HG03575 (cell line): ENCODE measurements around the gene POLR2L.

ENCODE experiments used
- ATAC-seq: cut with Tn5 transposase; IDR thresholded peaks from one replicate; pipeline ENCODE4 v1.9.1; 2021; ENCODE audit not compliant: unreplicated experiment, insufficient number of reproducible peaks, low FRiP score; ENCODE audit errors: extremely low read depth

Gene POLR2L

GRCh38 chr11:844693-845644, 2.6 kb upstream of the POLR2L start:
- ATAC-seq = no peak

- no peak for ATAC-seq
Measured at GRCh38 chr11:843818-844692, 1.7 kb upstream of the POLR2L start.

GRCh38 chr11:843086-843734, 881 bp upstream of the POLR2L start:
- no peak for ATAC-seq

- no peak for ATAC-seq
Measured at GRCh38 chr11:841981-842369, 354 bp downstream of the POLR2L start.

- no peak for ATAC-seq
Measured at GRCh38 chr11:839875-840617, 2.3 kb downstream of the POLR2L start.

GRCh38 chr11:839280-839623, 3.1 kb downstream of the POLR2L start:
- no peak for ATAC-seq

- ATAC-seq = no peak
Measured at GRCh38 chr11:838441-839279, 3.7 kb downstream of the POLR2L start.

- no peak for ATAC-seq
Measured at GRCh38 chr11:837990-838307, 4.4 kb downstream of the POLR2L start.

- no peak for ATAC-seq
Measured at GRCh38 chr11:837189-837989, 4.9 kb downstream of the POLR2L start.

- no peak for ATAC-seq
Measured at GRCh38 chr11:836700-837099, 5.6 kb downstream of the POLR2L start.

GRCh38 chr11:836274-836673, 6.1 kb downstream of the POLR2L start:
- ATAC-seq = no peak

GRCh38 chr11:834371-835316, 7.7 kb downstream of the POLR2L start:
- no peak for ATAC-seq

- no peak for ATAC-seq
Measured at GRCh38 chr11:833849-834311, 8.4 kb downstream of the POLR2L start.

- no peak for ATAC-seq
Measured at GRCh38 chr11:833114-833791, 9.1 kb downstream of the POLR2L start.

GRCh38 chr11:832529-833113, 9.7 kb downstream of the POLR2L start, which contains the start of gene CD151:
TSS of gene CD151 (plus strand) at chr11:832952. CDS start at chr11:836070, 3,118 bp downstream.
- no peak for ATAC-seq
